ENCODE measurements around the gene CEP57L1. TPM values are rescaled to one million over a fixed set of nuclear protein-coding genes. Genes with fewer than 3 reads are reported as not detected.

Gene CEP57L1
- total RNA-seq, 4 donors from 2014 or later: 17.3 to 28.3 (median 27.3) TPM

- Histone ChIP-seq H3K4me3 (peak overlapping the region; percentile 61 to 82 (median 78)), H3K9me3 (no peaks in the 10 kb centered on the region), H3K36me3 (no peaks in the 10 kb centered on the region), H3K4me1 (peaks cover 0 to 59% (median 15%) of the 10 kb centered on the region in 4 donors), H3K27me3 (no peaks in the 10 kb centered on the region), H3K27ac (peak overlapping the region; percentile 95 to 99 (median 98))
- WGBS, 2 donors: 0 to 1% methylated on average over 19 of the region's 19 CpGs
- no peak for TF ChIP-seq CTCF (IDR thresholded peaks at IDR 0.05)
- TF ChIP-seq EP300 (IDR thresholded peaks at IDR 0.05): no peak
- no peak for TF ChIP-seq POLR2A (IDR thresholded peaks at IDR 0.05)
- DNase-seq (ENCODE audit: low spot score in 2 of 2): no peak
Observed at GRCh38 chr6:109093732-109094415, 1.4 kb upstream of the CEP57L1 start.

GRCh38 chr6:109094416-109095035 is 781 bp upstream of the CEP57L1 start, which contains the start of gene SESN1:
TSS of gene SESN1 (minus strand) at chr6:109094846. CDS start at chr6:109094073, 773 bp downstream.
- Histone ChIP-seq H3K4me1 (peaks cover 0 to 52% (median 15%) of the 10 kb centered on the region in 4 donors), H3K27me3 (no peaks in the 10 kb centered on the region), H3K27ac (peak within 1 kb of the TSS; percentile 95 to 99 (median 98)), H3K36me3 (no peaks in the 10 kb centered on the region), H3K4me3 (peak within 1 kb of the TSS; percentile 61 to 82 (median 78)), H3K9me3 (no peaks in the 10 kb centered on the region)
- DNase-seq (ENCODE audit: low spot score in 2 of 2): peak; percentile 87 to 90
- TF ChIP-seq CTCF (IDR thresholded peaks at IDR 0.05) (peak in 1 of 5 experiments; percentile 41), POLR2A (IDR thresholded peaks at IDR 0.05) (peak; percentile 89 to 93), EP300 (IDR thresholded peaks at IDR 0.05) (peak in 1 of 2 donors; percentile 91)
- WGBS, 2 donors: 0 to 1% methylated on average over 2 to 37 of the region's 62 CpGs

GRCh38 chr6:109095835-109096084 is 453 bp downstream of the CEP57L1 start:
- peak overlapping the region; percentile 95 to 99 (median 98) for H3K27ac ChIP-seq
- no peaks in the 10 kb centered on the region for H3K9me3 ChIP-seq
- H3K27me3 ChIP-seq: no peaks in the 10 kb centered on the region
- peaks cover 0 to 7% (median 0%) of the 10 kb centered on the region in 3 donors for H3K36me3 ChIP-seq
- H3K4me3 ChIP-seq: peak overlapping the region; percentile 61 to 82 (median 78)
- WGBS, 2 donors: 0% methylated on average over 8 of the region's 8 CpGs
- no peak for DNase-seq (ENCODE audit: low spot score in 2 of 2)
- TF ChIP-seq EP300 (IDR thresholded peaks at IDR 0.05): no peak
- no peak for TF ChIP-seq CTCF (IDR thresholded peaks at IDR 0.05)
- H3K4me1 ChIP-seq: peaks cover 0 to 42% (median 15%) of the 10 kb centered on the region in 4 donors

GRCh38 chr6:109096208-109096607 is 901 bp downstream of the CEP57L1 start:
- DNase-seq (ENCODE audit: low spot score in 2 of 2): no peak
- peaks cover 0 to 8% (median 0%) of the 10 kb centered on the region in 3 donors for H3K36me3 ChIP-seq
- H3K27ac ChIP-seq: peak overlapping the region in 2 of 4 donors; percentile 99
- WGBS, 2 donors: 46 to 56% methylated on average over 6 of the region's 6 CpGs
- no peaks in the 10 kb centered on the region for H3K9me3 ChIP-seq
- peak overlapping the region in 2 of 4 donors; percentile 76 to 82 for H3K4me3 ChIP-seq
- peaks cover 0 to 37% (median 14%) of the 10 kb centered on the region in 4 donors for H3K4me1 ChIP-seq
- no peak for TF ChIP-seq POLR2A (IDR thresholded peaks at IDR 0.05)
- no peak for TF ChIP-seq EP300 (IDR thresholded peaks at IDR 0.05)
- no peak for TF ChIP-seq CTCF (IDR thresholded peaks at IDR 0.05)
- H3K27me3 ChIP-seq: no peaks in the 10 kb centered on the region

GRCh38 chr6:109097661-109098060 is 2.4 kb downstream of the CEP57L1 start:
- DNase-seq (ENCODE audit: low spot score in 2 of 2): no peak
- TF ChIP-seq POLR2A (IDR thresholded peaks at IDR 0.05) (no peak), CTCF (IDR thresholded peaks at IDR 0.05) (no peak), EP300 (IDR thresholded peaks at IDR 0.05) (no peak)
- Histone ChIP-seq H3K9me3 (no peaks in the 10 kb centered on the region), H3K27me3 (no peaks in the 10 kb centered on the region), H3K27ac (no peak overlapping the region), H3K4me3 (no peak overlapping the region), H3K4me1 (peaks cover 0 to 23% (median 8%) of the 10 kb centered on the region in 4 donors), H3K36me3 (peaks cover 0 to 15% (median 0%) of the 10 kb centered on the region in 3 donors)
- WGBS, 2 donors: 92 to 100% methylated on average over 1 of the region's 1 CpG
